ENCODE results near the gene RAVER2. TPM values are rescaled to one million over a fixed set of nuclear protein-coding genes. Genes with fewer than 3 reads are reported as not detected.
"Not testable (repeated sequence)": the region's sequence is repeated elsewhere in the genome, so short reads cannot be mapped to it uniquely, and the experiment has no call there.

The RAVER2 gene
- 10 to 100 TPM; 20.3 to 27.1 TPM for total RNA-seq
- polyA plus RNA-seq (ENCODE audit: insufficient read length in 2 of 2) = 10 to 100 TPM; 22.1 to 25.0 TPM
- long read RNA-seq, donor 1, full-length matches to known transcripts = 6 of 16 reads
- long read RNA-seq, donor 1, partial matches to known transcripts = 10 of 16 reads
- long read RNA-seq, donor 1, other reads (novel, unspliced or antisense) = 0 of 16 reads
- long read RNA-seq, donor 2 = 0 reads
- long read RNA-seq, donor 3, full-length matches to known transcripts = 1 of 96 reads
- long read RNA-seq, donor 3, partial matches to known transcripts = 95 of 96 reads
- long read RNA-seq, donor 3, other reads (novel, unspliced or antisense) = 0 of 96 reads
- long read RNA-seq, donor 4, full-length matches to known transcripts = 1 of 6 reads
- long read RNA-seq, donor 4, partial matches to known transcripts = 5 of 6 reads
- long read RNA-seq, donor 4, other reads (novel, unspliced or antisense) = 0 of 6 reads

GRCh38 chr1:64744492-64745180 is at the start of gene RAVER2:
TSS of gene RAVER2 (plus strand) at chr1:64745075. CDS start at chr1:64745173, 98 bp downstream.
- H3K36me3 ChIP-seq (ENCODE audit: control insufficient read depth, insufficient read depth, low read length) = no peaks in the 10 kb centered on the region
- H3K9me3 ChIP-seq (ENCODE audit: control insufficient read depth, insufficient read depth, low read length) = no peaks in the 10 kb centered on the region
- H3K4me3 ChIP-seq (ENCODE audit: low read depth, low read length) = peak within 1 kb of the TSS; percentile 77
- under 1% methylated on average over 75 of the region's 76 CpGs for WGBS (ENCODE audit: insufficient coverage)
- peak in 4 of 6 donors; percentile 24 to 88 (median 71) for DNase-seq (ENCODE audit: low read depth in 4 of 6, low spot score in 6 of 6)
- peak within 1 kb of the TSS; percentile 86 for H3K27ac ChIP-seq (ENCODE audit: low read depth, low read length)
- H3K4me1 ChIP-seq (ENCODE audit: control insufficient read depth, insufficient read depth, low read length) = peaks cover 17% of the 10 kb centered on the region
- no peaks in the 10 kb centered on the region for H3K27me3 ChIP-seq (ENCODE audit: control insufficient read depth, insufficient read depth, low read length)

GRCh38 chr1:64696879-64697278 is 48.0 kb upstream of the RAVER2 start:
- Histone ChIP-seq H3K9me3 (ENCODE audit: control insufficient read depth, insufficient read depth, low read length) (no peaks in the 10 kb centered on the region), H3K4me1 (ENCODE audit: control insufficient read depth, insufficient read depth, low read length) (peaks cover 5% of the 10 kb centered on the region), H3K27ac (ENCODE audit: low read depth, low read length) (no peak overlapping the region), H3K36me3 (ENCODE audit: control insufficient read depth, insufficient read depth, low read length) (no peaks in the 10 kb centered on the region), H3K4me3 (ENCODE audit: low read depth, low read length) (no peak overlapping the region), H3K27me3 (ENCODE audit: control insufficient read depth, insufficient read depth, low read length) (no peaks in the 10 kb centered on the region)
- WGBS (ENCODE audit: insufficient coverage) = 80% methylated on average over 1 of the region's 3 CpGs
- no peak for DNase-seq (ENCODE audit: low read depth in 4 of 6, low spot score in 6 of 6)

GRCh38 chr1:64699327-64699726 is 45.5 kb upstream of the RAVER2 start:
- H3K4me3 ChIP-seq (ENCODE audit: low read depth, low read length) = no peak overlapping the region
- DNase-seq (ENCODE audit: low read depth in 4 of 6, low spot score in 6 of 6) = peak in 1 of 6 donors; percentile 43
- H3K9me3 ChIP-seq (ENCODE audit: control insufficient read depth, insufficient read depth, low read length) = no peaks in the 10 kb centered on the region
- no peaks in the 10 kb centered on the region for H3K36me3 ChIP-seq (ENCODE audit: control insufficient read depth, insufficient read depth, low read length)
- no peaks in the 10 kb centered on the region for H3K27me3 ChIP-seq (ENCODE audit: control insufficient read depth, insufficient read depth, low read length)
- H3K27ac ChIP-seq (ENCODE audit: low read depth, low read length) = no peak overlapping the region
- H3K4me1 ChIP-seq (ENCODE audit: control insufficient read depth, insufficient read depth, low read length) = peaks cover 5% of the 10 kb centered on the region
- WGBS (ENCODE audit: insufficient coverage) = 37% methylated on average over 8 of the region's 8 CpGs

GRCh38 chr1:64701071-64701470 is 43.8 kb upstream of the RAVER2 start:
- Histone ChIP-seq H3K27me3 (ENCODE audit: control insufficient read depth, insufficient read depth, low read length) (no peaks in the 10 kb centered on the region), H3K4me1 (ENCODE audit: control insufficient read depth, insufficient read depth, low read length) (peaks cover 5% of the 10 kb centered on the region), H3K36me3 (ENCODE audit: control insufficient read depth, insufficient read depth, low read length) (no peaks in the 10 kb centered on the region), H3K27ac (ENCODE audit: low read depth, low read length) (no peak overlapping the region), H3K4me3 (ENCODE audit: low read depth, low read length) (no peak overlapping the region), H3K9me3 (ENCODE audit: control insufficient read depth, insufficient read depth, low read length) (no peaks in the 10 kb centered on the region)
- WGBS (ENCODE audit: insufficient coverage) = 96% methylated on average over 4 of the region's 5 CpGs
- no peak for DNase-seq (ENCODE audit: low read depth in 4 of 6, low spot score in 6 of 6)

- DNase-seq (ENCODE audit: low read depth in 4 of 6, low spot score in 6 of 6) = no peak
- no peak overlapping the region for H3K4me3 ChIP-seq (ENCODE audit: low read depth, low read length)
- no peaks in the 10 kb centered on the region for H3K36me3 ChIP-seq (ENCODE audit: control insufficient read depth, insufficient read depth, low read length)
- H3K27me3 ChIP-seq (ENCODE audit: control insufficient read depth, insufficient read depth, low read length) = no peaks in the 10 kb centered on the region
- H3K27ac ChIP-seq (ENCODE audit: low read depth, low read length) = no peak overlapping the region
- no peaks in the 10 kb centered on the region for H3K9me3 ChIP-seq (ENCODE audit: control insufficient read depth, insufficient read depth, low read length)
- peaks cover 5% of the 10 kb centered on the region for H3K4me1 ChIP-seq (ENCODE audit: control insufficient read depth, insufficient read depth, low read length)
- WGBS (ENCODE audit: insufficient coverage) = 62% methylated on average over 2 of the region's 2 CpGs
These were observed 43.0 kb upstream of the RAVER2 start for GRCh38 chr1:64701886-64702285.

GRCh38 chr1:64702670-64703069 is 42.2 kb upstream of the RAVER2 start:
- not testable (repeated sequence) for H3K9me3 ChIP-seq (ENCODE audit: control insufficient read depth, insufficient read depth, low read length); H3K27me3 ChIP-seq (ENCODE audit: control insufficient read depth, insufficient read depth, low read length); H3K4me3 ChIP-seq (ENCODE audit: low read depth, low read length); H3K4me1 ChIP-seq (ENCODE audit: control insufficient read depth, insufficient read depth, low read length); H3K36me3 ChIP-seq (ENCODE audit: control insufficient read depth, insufficient read depth, low read length); DNase-seq (ENCODE audit: low read depth in 4 of 6, low spot score in 6 of 6); H3K27ac ChIP-seq (ENCODE audit: low read depth, low read length)
- no CpG with 5 or more reads among the region's 3 CpGs for WGBS (ENCODE audit: insufficient coverage)

- H3K4me1 ChIP-seq (ENCODE audit: control insufficient read depth, insufficient read depth, low read length) = peaks cover 5% of the 10 kb centered on the region
- no peaks in the 10 kb centered on the region for H3K27me3 ChIP-seq (ENCODE audit: control insufficient read depth, insufficient read depth, low read length)
- H3K27ac ChIP-seq (ENCODE audit: low read depth, low read length) = no peak overlapping the region
- no peak for DNase-seq (ENCODE audit: low read depth in 4 of 6, low spot score in 6 of 6)
- 88% methylated on average over 2 of the region's 2 CpGs for WGBS (ENCODE audit: insufficient coverage)
- H3K4me3 ChIP-seq (ENCODE audit: low read depth, low read length) = no peak overlapping the region
- no peaks in the 10 kb centered on the region for H3K9me3 ChIP-seq (ENCODE audit: control insufficient read depth, insufficient read depth, low read length)
- H3K36me3 ChIP-seq (ENCODE audit: control insufficient read depth, insufficient read depth, low read length) = no peaks in the 10 kb centered on the region
These were observed 41.3 kb upstream of the RAVER2 start for GRCh38 chr1:64703600-64703999.

- no peak overlapping the region for H3K27ac ChIP-seq (ENCODE audit: low read depth, low read length)
- H3K4me1 ChIP-seq (ENCODE audit: control insufficient read depth, insufficient read depth, low read length) = no peaks in the 10 kb centered on the region
- no peak for DNase-seq (ENCODE audit: low read depth in 4 of 6, low spot score in 6 of 6)
- H3K36me3 ChIP-seq (ENCODE audit: control insufficient read depth, insufficient read depth, low read length) = no peaks in the 10 kb centered on the region
- H3K9me3 ChIP-seq (ENCODE audit: control insufficient read depth, insufficient read depth, low read length) = no peaks in the 10 kb centered on the region
- H3K4me3 ChIP-seq (ENCODE audit: low read depth, low read length) = no peak overlapping the region
- no peaks in the 10 kb centered on the region for H3K27me3 ChIP-seq (ENCODE audit: control insufficient read depth, insufficient read depth, low read length)
- WGBS (ENCODE audit: insufficient coverage) = 33% methylated on average over 1 of the region's 1 CpG
These were observed 39.3 kb upstream of the RAVER2 start for GRCh38 chr1:64705591-64705990.

- Histone ChIP-seq H3K27me3 (ENCODE audit: control insufficient read depth, insufficient read depth, low read length) (no peaks in the 10 kb centered on the region), H3K27ac (ENCODE audit: low read depth, low read length) (no peak overlapping the region), H3K4me3 (ENCODE audit: low read depth, low read length) (no peak overlapping the region), H3K4me1 (ENCODE audit: control insufficient read depth, insufficient read depth, low read length) (no peaks in the 10 kb centered on the region), H3K36me3 (ENCODE audit: control insufficient read depth, insufficient read depth, low read length) (no peaks in the 10 kb centered on the region), H3K9me3 (ENCODE audit: control insufficient read depth, insufficient read depth, low read length) (no peaks in the 10 kb centered on the region)
- no peak for DNase-seq (ENCODE audit: low read depth in 4 of 6, low spot score in 6 of 6)
- WGBS (ENCODE audit: insufficient coverage) = no CpG with 5 or more reads among the region's 1 CpG
These were observed 33.6 kb upstream of the RAVER2 start for GRCh38 chr1:64711266-64711665.

Data from spinal cord (tissue), 10 donors.